H1 (cell line): ENCODE data around the gene TNS1. TPM values are rescaled to one million over a fixed set of nuclear protein-coding genes. Genes with fewer than 3 reads are reported as not detected.

ENCODE experiments used
- CTCF ChIA-PET: fragments of 300-600 bp; sonication (Branson Sonifier 250); formaldehyde crosslinking; loops from one replicate; lab custom pipeline; 2021; ENCODE audit not compliant: partially characterized antibody; lab: Charles Lee
- POLR2A ChIA-PET: fragments of 300-600 bp; sonication (Branson Sonifier 250); formaldehyde crosslinking; loops from one replicate; lab custom pipeline; 2021; ENCODE audit warnings: inconsistent platforms; ENCODE audit not compliant: partially characterized antibody; lab: Charles Lee
- DNase-seq, 2 experiments: peaks; one replicate each; pipeline versions ENCODE4 v3.0.0 to v3.0.0-alpha.2; 2010 to 2022; ENCODE audit warnings: low spot score in 2 of 2, low read depth in 1 of 2, mixed read lengths in 1 of 2
- FAIRE-seq: peaks from 2 replicates; lab custom pipeline; 2011; peaks lifted over from hg19 to GRCh38; lab: Jason Lieb, UNC
- H2AFZ ChIP-seq: 2 replicates; pipeline ENCODE4 v1.8.1; 2012; ENCODE audit warnings: low read length, inconsistent platforms
- H2AK5ac ChIP-seq: 2 replicates; pipeline ENCODE4 v1.6.1; 2013; ENCODE audit warnings: low read depth, low read length
- H2BK120ac ChIP-seq: replicated peaks from 2 replicates; pipeline ENCODE3; 2013; ENCODE audit warnings: low read depth, low read length, inconsistent platforms
- H2BK12ac ChIP-seq: 2 replicates; pipeline ENCODE4 v1.6.1; 2013; ENCODE audit warnings: low read depth, low read length
- H2BK15ac ChIP-seq: 2 replicates; pipeline ENCODE4 v1.6.1; 2013; ENCODE audit warnings: low read length
- H2BK20ac ChIP-seq: 2 replicates; pipeline ENCODE4 v1.6.1; 2013; ENCODE audit warnings: low read length
- H2BK5ac ChIP-seq: 2 replicates; pipeline ENCODE4 v1.6.1; 2013; ENCODE audit warnings: low read depth, low read length
- H3K14ac ChIP-seq: 2 replicates; pipeline ENCODE4 v1.6.1; 2013; ENCODE audit warnings: inconsistent platforms; ENCODE audit not compliant: insufficient read length
- H3K18ac ChIP-seq: 2 replicates; pipeline ENCODE4 v1.6.1; 2013; ENCODE audit warnings: low read length; ENCODE audit errors: extremely low read depth
- H3K23ac ChIP-seq: 2 replicates; pipeline ENCODE4 v1.6.1; 2013; ENCODE audit warnings: inconsistent platforms; ENCODE audit not compliant: insufficient read length
- H3K23me2 ChIP-seq: 2 replicates; pipeline ENCODE4 v1.6.1; 2013; ENCODE audit warnings: low read depth, low read length
- H3K27ac ChIP-seq: 2 replicates; pipeline ENCODE4 v1.6.1; 2011; ENCODE audit warnings: low read depth, low read length, inconsistent platforms
- H3K27me3 ChIP-seq, 4 experiments: replicated peaks in 1 of 4; 1 replicate in 1 of 4; 2 replicates in 3 of 4; pipeline versions ENCODE4 v1.6.1 to v1.8.1; 2011 to 2013; ENCODE audit warnings: low read length in 3 of 4, mild to moderate bottlenecking in 3 of 4, inconsistent platforms in 2 of 4, mixed read lengths in 2 of 4, moderate library complexity in 1 of 4; ENCODE audit not compliant: control insufficient read depth in 3 of 4, insufficient read depth in 3 of 4; ENCODE audit errors: extremely low read depth in 1 of 4
- H3K36me3 ChIP-seq, 4 experiments: 2 replicates each; pipeline versions ENCODE4 v1.6.1 to v1.8.1; 2011 to 2013; ENCODE audit warnings: mild to moderate bottlenecking in 4 of 4, low read length in 3 of 4, moderate library complexity in 2 of 4, control low read depth in 1 of 4, inconsistent platforms in 1 of 4; ENCODE audit not compliant: insufficient read depth in 4 of 4, control insufficient read depth in 2 of 4
- H3K4ac ChIP-seq: replicated peaks from 2 replicates; pipeline ENCODE3; 2013; ENCODE audit warnings: low read length, low read depth, mixed read lengths, inconsistent platforms; ENCODE audit not compliant: insufficient read length
- H3K4me1 ChIP-seq, 4 experiments: replicated peaks in 1 of 4; 1 replicate in 1 of 4; 2 replicates in 3 of 4; pipeline versions ENCODE4 v1.6.1 to v1.8.1; 2011 to 2013; ENCODE audit warnings: low read length in 3 of 4, inconsistent platforms in 2 of 4, mixed read lengths in 1 of 4; ENCODE audit not compliant: insufficient read depth in 4 of 4, control insufficient read depth in 3 of 4
- H3K4me2 ChIP-seq, 2 experiments: 2 replicates each; pipeline versions ENCODE4 v1.6.1 to v1.8.1; 2011 to 2013; ENCODE audit warnings: low read depth in 2 of 2, low read length in 2 of 2, control low read depth in 1 of 2, inconsistent platforms in 1 of 2, mild to moderate bottlenecking in 1 of 2; ENCODE audit not compliant: insufficient read depth in 1 of 2
- H3K4me3 ChIP-seq, 4 experiments: fragments of 200-600, 300-600 bp in 1 of 4; sonication (generic), shearing (Covaris generic), sonication (Bioruptor Twin) in 1 of 4; 2 replicates each; pipeline versions ENCODE4 v1.5.1 to v1.8.1; 2011 to 2016; ENCODE audit warnings: low read length in 4 of 4, low read depth in 3 of 4, control low read depth in 2 of 4, inconsistent platforms in 2 of 4, mild to moderate bottlenecking in 2 of 4, mixed read lengths in 1 of 4, moderate library complexity in 1 of 4; ENCODE audit not compliant: insufficient read depth in 2 of 4; ENCODE audit errors: extremely low read depth in 1 of 4
- H3K56ac ChIP-seq: replicated peaks from 2 replicates; pipeline ENCODE3; 2013; ENCODE audit warnings: low read depth, mild to moderate bottlenecking, mixed read lengths, low read length, inconsistent platforms; ENCODE audit not compliant: insufficient read length
- H3K79me1 ChIP-seq: 2 replicates; pipeline ENCODE4 v1.6.1; 2013; ENCODE audit warnings: low read depth, low read length, control low read depth
- H3K79me2 ChIP-seq, 2 experiments: 2 replicates each; pipeline versions ENCODE4 v1.6.1 to v1.8.1; 2012 to 2013; ENCODE audit warnings: low read length in 2 of 2, mild to moderate bottlenecking in 2 of 2, inconsistent platforms in 1 of 2; ENCODE audit not compliant: insufficient read depth in 2 of 2, control insufficient read depth in 1 of 2
- H3K9ac ChIP-seq, 4 experiments: replicated peaks in 1 of 4; 1 replicate in 1 of 4; 2 replicates in 3 of 4; pipeline versions ENCODE4 v1.6.1 to v1.8.1; 2011 to 2013; ENCODE audit warnings: low read depth in 3 of 4, low read length in 3 of 4, control low read depth in 2 of 4, mild to moderate bottlenecking in 2 of 4, moderate library complexity in 2 of 4, inconsistent platforms in 1 of 4; ENCODE audit errors: extremely low read depth in 1 of 4
- H3K9me3 ChIP-seq, 2 experiments: 2 replicates each; pipeline versions ENCODE4 v1.6.1 to v1.8.1; 2012 to 2013; ENCODE audit warnings: mild to moderate bottlenecking in 2 of 2, moderate library complexity in 2 of 2, control low read depth in 1 of 2, inconsistent platforms in 1 of 2, low read depth in 1 of 2, low read length in 1 of 2, mixed read lengths in 1 of 2; ENCODE audit not compliant: insufficient read depth in 2 of 2
- H4K20me1 ChIP-seq, 2 experiments: replicated peaks in 1 of 2; 2 replicates each; pipeline versions ENCODE3 to v1.8.1; 2011 to 2013; ENCODE audit warnings: inconsistent platforms in 2 of 2, low read length in 2 of 2, mild to moderate bottlenecking in 1 of 2; ENCODE audit not compliant: insufficient read depth in 2 of 2, control insufficient read depth in 1 of 2
- H4K5ac ChIP-seq: 2 replicates; pipeline ENCODE4 v1.6.1; 2013; ENCODE audit warnings: low read length, low read depth, mixed read lengths, inconsistent platforms; ENCODE audit not compliant: insufficient read length
- H4K8ac ChIP-seq: 2 replicates; pipeline ENCODE4 v1.8.0; 2013; ENCODE audit warnings: mild to moderate bottlenecking, moderate library complexity, low read length, inconsistent platforms; ENCODE audit not compliant: insufficient read depth; ENCODE audit errors: extremely low read depth
- H4K91ac ChIP-seq: replicated peaks from 2 replicates; pipeline ENCODE3; 2013; ENCODE audit warnings: low read length, mixed read lengths, inconsistent platforms; ENCODE audit not compliant: insufficient read length
- CBX8 ChIP-seq: fragments of 300-800, 300-1000 bp; sonication (generic); IDR thresholded peaks from 2 replicates; pipeline ENCODE4 v1.7.1; 2016; ENCODE audit warnings: low read depth, low read length, borderline replicate concordance
- CTBP2 ChIP-seq: IDR thresholded peaks from 2 replicates; pipeline ENCODE4 v1.7.0; 2011; ENCODE audit warnings: borderline replicate concordance, mild to moderate bottlenecking, moderate library complexity, mixed read lengths, low read length; ENCODE audit not compliant: insufficient read depth, insufficient read length
- NANOG ChIP-seq: IDR thresholded peaks from 2 replicates; pipeline ENCODE4 v1.6.1; 2011; ENCODE audit warnings: low read length, low read depth, mild to moderate bottlenecking, inconsistent platforms; ENCODE audit not compliant: insufficient read depth, poor library complexity, severe bottlenecking
- POU5F1 ChIP-seq: IDR thresholded peaks from 2 replicates; pipeline ENCODE4 v1.6.1; 2011; ENCODE audit warnings: low read depth, mild to moderate bottlenecking, low read length, moderate library complexity
- RNF2 ChIP-seq: fragments of 200-900, 300-1000 bp; sonication (generic); IDR thresholded peaks from 2 replicates; pipeline ENCODE4 v1.7.1; 2016; ENCODE audit warnings: borderline replicate concordance, low read depth, mild to moderate bottlenecking, antibody characterized with exemption, low read length; ENCODE audit not compliant: poor library complexity, severe bottlenecking; ENCODE audit errors: missing control alignments
- SRF ChIP-seq: IDR thresholded peaks from 2 replicates; pipeline ENCODE4 v1.6.1; 2011; ENCODE audit warnings: mild to moderate bottlenecking, low read depth, low read length, moderate library complexity
- TBP ChIP-seq: IDR thresholded peaks from 2 replicates; pipeline ENCODE4 v1.6.1; 2011; ENCODE audit warnings: low read depth, low read length, improper control_type of control experiment
- WGBS, 2 experiments: shearing (Covaris generic) in 1 of 2; methylation state at CpG; one replicate each; pipeline versions ENCODE4 v1.1.6 to v1.1.7; 2013 to 2015; ENCODE audit warnings: low lambda C conversion rate in 2 of 2, mixed read lengths in 2 of 2, inconsistent platforms in 1 of 2, low coverage in 1 of 2, missing lambda C conversion rate in 1 of 2; ENCODE audit not compliant: insufficient replicate concordance in 2 of 2, insufficient coverage in 1 of 2, insufficient read length in 1 of 2; ENCODE audit errors: extremely low coverage in 1 of 2, missing lambda C conversion rate in 1 of 2; 5-methylcytosine and 5-hydroxymethylcytosine counted together
- polyA plus RNA-seq, 7 experiments: library from polyadenylated mRNA; depleted of rRNA in 3 of 7; stranded (reverse) in 5 of 7; unstranded in 2 of 7; fragments of >200 nt in 5 of 7; fragments of 200-250 nt in 2 of 7; gene quantifications; 1 replicate in 5 of 7; 2 replicates in 1 of 7; 4 replicates in 1 of 7; pipeline versions ENCODE4 v1.2.1 to v1.2.3, GENCODE V29; 2011 to 2013; ENCODE audit warnings: missing spikeins in 2 of 7, mixed read lengths in 2 of 7
- total RNA-seq: library from RNA; stranded (reverse); fragmentation: NEBNext Ultra II Directional; extraction: Animal tissue kit (Norgen Biotek cat#: 25700); gene quantifications from 2 replicates; pipeline ENCODE4 v1.2.1, GENCODE V29; 2021
- TF ChIP-seq, protein P1 (sequence below): IDR thresholded peaks from 2 replicates; pipeline ENCODE4 v1.6.1; 2011; ENCODE audit warnings: low read length, improper control_type of control experiment

Gene TNS1
- total and polyA plus RNA-seq, 2 of the 8 experiments (the other 6 are each of a cell fraction or from before 2014, with no cell fraction given) = 1.5 to 5.1 TPM

DNA sequence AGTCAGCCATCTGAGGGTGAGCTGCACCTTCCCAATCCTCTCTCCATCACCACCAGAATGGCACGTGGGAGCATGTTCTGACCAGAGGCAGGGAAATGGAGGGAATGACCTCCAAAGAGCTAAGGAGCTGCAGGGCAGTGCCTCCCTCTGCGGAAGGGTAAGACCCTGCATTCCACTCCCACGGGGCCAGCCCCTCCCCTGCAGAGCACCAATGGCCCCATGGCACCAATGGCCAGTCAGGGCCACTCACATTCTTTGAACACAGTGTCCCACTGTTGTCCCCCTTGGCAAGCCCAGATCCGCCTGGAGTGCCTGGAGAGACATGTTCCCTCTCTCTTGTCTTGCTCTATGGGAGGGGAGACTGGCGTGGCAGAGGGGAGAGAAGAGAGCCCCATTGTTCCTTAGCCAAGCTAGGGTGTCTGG is 164.4 kb downstream of the TNS1 start:
- ChIA-PET POLR2A (no interaction called here), CTCF (interaction anchor here (0.7 to 4.3 kb wide), 12 partner anchors 14 to 237 kb away, joined by 3 to 25 read pairs (median 4); no protein-coding TSS in a partner anchor)
- Histone ChIP-seq H3K79me1 (no peaks in the 10 kb centered on the region), H3K4me2 (no peak overlapping the region), H3K4ac (no peak overlapping the region), H3K18ac (no peak overlapping the region; the same call in 1 of the 2 replicates), H4K8ac (no peak overlapping the region), H3K56ac (no peak overlapping the region), H3K27ac (no peak overlapping the region), H3K27me3 (no peaks in the 10 kb centered on the region), H2AFZ (no peak overlapping the region), H3K36me3 (no peaks in the 10 kb centered on the region), H2BK12ac (no peak overlapping the region), H3K4me1 (peaks cover 0 to 9% (median 6%) of the 10 kb centered on the region in 4 experiments; a peak in 5 of 7 replicates), H3K9me3 (no peaks in the 10 kb centered on the region), H3K79me2 (no peaks in the 10 kb centered on the region), H3K23me2 (no peaks in the 10 kb centered on the region; the same call in 1 of the 2 replicates), H2BK5ac (no peak overlapping the region), H3K14ac (no peak overlapping the region), H4K91ac (no peak overlapping the region), H4K5ac (no peak overlapping the region), H2AK5ac (0 out of 2 replicates have a peak overlapping the region, but pooled peaks have one; percentile 68), H3K9ac (no peak overlapping the region), H2BK20ac (no peak overlapping the region), H4K20me1 (no peaks in the 10 kb centered on the region), H3K4me3 (no peak overlapping the region), H3K23ac (no peak overlapping the region), H2BK120ac (no peak overlapping the region), H2BK15ac (no peak overlapping the region)
- no peak for DNase-seq
- 84% methylated on average over 5 of the region's 5 CpGs; no CpG with 5 or more reads in 1 of the 2 experiments for WGBS, 2 experiments
- no peak for FAIRE-seq
- TF ChIP-seq POU5F1 = no peak
- TF ChIP-seq NANOG = no peak
- TF ChIP-seq CBX8 = no peak
- no peak for TF ChIP-seq CTBP2
- no peak for TF ChIP-seq TBP
- TF ChIP-seq SRF = no peak
- TF ChIP-seq, protein P1, sequence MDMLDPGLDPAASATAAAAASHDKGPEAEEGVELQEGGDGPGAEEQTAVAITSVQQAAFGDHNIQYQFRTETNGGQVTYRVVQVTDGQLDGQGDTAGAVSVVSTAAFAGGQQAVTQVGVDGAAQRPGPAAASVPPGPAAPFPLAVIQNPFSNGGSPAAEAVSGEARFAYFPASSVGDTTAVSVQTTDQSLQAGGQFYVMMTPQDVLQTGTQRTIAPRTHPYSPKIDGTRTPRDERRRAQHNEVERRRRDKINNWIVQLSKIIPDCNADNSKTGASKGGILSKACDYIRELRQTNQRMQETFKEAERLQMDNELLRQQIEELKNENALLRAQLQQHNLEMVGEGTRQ = no peak
- TF ChIP-seq RNF2 = no peak
